K562 (cell line): ENCODE data around the gene EXOC2. TPM values are rescaled to one million over a fixed set of nuclear protein-coding genes. Genes with fewer than 3 reads are reported as not detected.
"Not testable (repeated sequence)": the region's sequence is repeated elsewhere in the genome, so short reads cannot be mapped to it uniquely, and the experiment has no call there.

Experiments used
- ATAC-seq: fragments of 200-7000 bp; cut with Tn5 transposase; 3 replicates; pipeline ENCODE4 v1.9.1; 2020; ENCODE audit warnings: moderate library complexity
- BruUV-seq: library from RNA; stranded (reverse); fragments of 400-500 nt; replicated peaks from 2 replicates; lab custom pipeline; 2021; lab: Mats Ljungman, UMichigan
- CTCF ChIA-PET: fragments of 300-600 bp; formaldehyde crosslinking; extraction: SDS; loops from one replicate; lab custom pipeline; 2021; ENCODE audit warnings: low intra/inter-chr PET ratio; lab: Yijun Ruan, JAX
- POLR2A ChIA-PET: fragments of 300-600, 350-650 bp; sonication (Branson Sonifier 250); formaldehyde crosslinking; extraction: SDS; loops from one replicate; lab custom pipeline; 2021; ENCODE audit warnings: antibody characterized with exemption, inconsistent platforms; lab: Yijun Ruan, JAX
- DNase-seq, 4 experiments: peaks; one replicate each; pipeline versions ENCODE4 v3.0.0 to v3.0.0-alpha.2; 2011 to 2018; ENCODE audit warnings: low spot score in 3 of 4, mixed read lengths in 3 of 4; ENCODE audit errors: extremely low read depth in 1 of 4
- FAIRE-seq: peaks from 2 replicates; lab custom pipeline; 2011; peaks lifted over from hg19 to GRCh38; lab: Jason Lieb, UNC
- H2AFZ ChIP-seq: 2 replicates; pipeline ENCODE4 v1.6.0; 2011; ENCODE audit warnings: low read depth, low read length, control low read depth, inconsistent platforms
- H3K27ac ChIP-seq: fragments of 200-600 bp; 3 replicates; pipeline ENCODE4 v1.8.0; 2011; ENCODE audit warnings: low read depth, mild to moderate bottlenecking, control low read depth, inconsistent platforms, low read length, moderate library complexity, mixed read lengths; ENCODE audit errors: extremely low read depth
- H3K27me3 ChIP-seq, 2 experiments: fragments of 300-600 bp in 1 of 2; 2 replicates in 1 of 2; 3 replicates in 1 of 2; pipeline versions ENCODE4 v1.6.0 to v1.8.0; 2011; ENCODE audit warnings: inconsistent platforms in 2 of 2, low read length in 2 of 2, mild to moderate bottlenecking in 1 of 2, mixed read lengths in 1 of 2, moderate library complexity in 1 of 2; ENCODE audit not compliant: control insufficient read depth in 2 of 2, insufficient read depth in 2 of 2
- H3K36me3 ChIP-seq: fragments of 300-600 bp; 3 replicates; pipeline ENCODE4 v1.8.0; 2011; ENCODE audit warnings: mild to moderate bottlenecking, low read length, inconsistent platforms; ENCODE audit not compliant: control insufficient read depth, insufficient read depth
- H3K4me1 ChIP-seq, 2 experiments: fragments of 200-600 bp in 1 of 2; replicated peaks in 1 of 2; 2 replicates in 1 of 2; 3 replicates in 1 of 2; pipeline versions ENCODE4 v1.5.1 to v1.8.0; 2011; ENCODE audit warnings: inconsistent platforms in 2 of 2, low read length in 2 of 2, mild to moderate bottlenecking in 1 of 2, mixed read lengths in 1 of 2, moderate library complexity in 1 of 2; ENCODE audit not compliant: control insufficient read depth in 2 of 2, insufficient read depth in 2 of 2
- H3K4me2 ChIP-seq: 2 replicates; pipeline ENCODE4 v1.6.1; 2011; ENCODE audit warnings: low read length, control low read depth, inconsistent platforms, mixed read lengths; ENCODE audit not compliant: insufficient read depth
- H3K4me3 ChIP-seq: fragments of 200-600 bp; sonication (generic), shearing (Covaris generic); 2 replicates; pipeline ENCODE4 v1.5.1; 2016; ENCODE audit warnings: control low read depth, inconsistent platforms
- H3K79me2 ChIP-seq: fragments of 200-600 bp; 3 replicates; pipeline ENCODE4 v1.8.0; 2011; ENCODE audit warnings: low read length, inconsistent platforms; ENCODE audit not compliant: control insufficient read depth, insufficient read depth
- H3K9ac ChIP-seq, 2 experiments: 2 replicates each; pipeline versions ENCODE4 v1.6.0 to v1.6.1; 2011; ENCODE audit warnings: low read depth in 2 of 2, low read length in 2 of 2, control low read depth in 1 of 2, inconsistent platforms in 1 of 2, mild to moderate bottlenecking in 1 of 2, mixed read lengths in 1 of 2; ENCODE audit not compliant: insufficient read depth in 1 of 2
- H3K9me1 ChIP-seq: one replicate; pipeline ENCODE4 v1.6.0; 2011; ENCODE audit warnings: inconsistent platforms, mild to moderate bottlenecking, low read length, moderate library complexity; ENCODE audit not compliant: control insufficient read depth, insufficient read depth
- H3K9me3 ChIP-seq: replicated peaks from 2 replicates; pipeline ENCODE4 v1.5.1; 2011; ENCODE audit warnings: low read depth, low read length, inconsistent platforms; ENCODE audit not compliant: control insufficient read depth, insufficient read depth
- H4K20me1 ChIP-seq: replicated peaks from 2 replicates; pipeline ENCODE4 v1.6.1; 2011; ENCODE audit warnings: low read length, inconsistent platforms, mixed read lengths; ENCODE audit not compliant: control insufficient read depth, insufficient read depth
- CREB3 ChIP-seq: fragments of 450-650 bp; conservative IDR thresholded peaks from 2 replicates; pipeline ENCODE4 v1.6.1; 2016; ENCODE audit warnings: missing genetic modification characterization, low read depth, mild to moderate bottlenecking, missing compliant biosample characterization, moderate library complexity
- EWSR1 ChIP-seq: fragments of 450-650 bp; IDR thresholded peaks from 2 replicates; pipeline ENCODE4 v1.6.1; 2018; ENCODE audit warnings: borderline replicate concordance, mild to moderate bottlenecking, low read depth, moderate library complexity; ENCODE audit not compliant: partially characterized antibody
- HSF4 ChIP-seq: fragments of 250-450 bp; sonication (Bioruptor Pico); IDR thresholded peaks from 2 replicates; pipeline ENCODE4 v2.1.2; 2022; ENCODE audit warnings: mild to moderate bottlenecking, moderate library complexity, borderline replicate concordance
- JUNB ChIP-seq: fragments of 450-650 bp; formaldehyde crosslinking; conservative IDR thresholded peaks from 2 replicates; pipeline ENCODE4 v1.4.0; 2020; ENCODE audit warnings: mild to moderate bottlenecking
- POLR3G ChIP-seq: IDR thresholded peaks from 2 replicates; pipeline ENCODE4 v1.6.1; 2011; ENCODE audit not compliant: insufficient read length, insufficient replicate concordance; ENCODE audit errors: extremely low read depth
- SMAD4 ChIP-seq: fragments of 250-450 bp; sonication (Bioruptor Pico); conservative IDR thresholded peaks from 2 replicates; pipeline ENCODE4 v1.8.0; 2021; ENCODE audit warnings: inconsistent platforms, mild to moderate bottlenecking, moderate library complexity
- TSC22D4 ChIP-seq: fragments of 450-650 bp; IDR thresholded peaks from 2 replicates; pipeline ENCODE4 v1.6.1; 2016; ENCODE audit warnings: missing genetic modification characterization, missing biosample characterization, control low read depth
- ZBTB33 ChIP-seq: sonication (generic); formaldehyde crosslinking; IDR thresholded peaks from 2 replicates; pipeline ENCODE4 v1.8.1; 2023; ENCODE audit warnings: mild to moderate bottlenecking, missing genetic modification reagents
- ZNF24 ChIP-seq: fragments of 450-650 bp; IDR thresholded peaks from 2 replicates; pipeline ENCODE4 v1.6.1; 2016
- ZNF507 ChIP-seq: conservative IDR thresholded peaks from 2 replicates; pipeline ENCODE4 v1.6.1; 2017; ENCODE audit warnings: missing genetic modification characterization, missing compliant biosample characterization
- WGBS: fragments of 100-300 bp; shearing (Covaris generic); methylation state at CpG from one replicate; pipeline ENCODE4 v1.1.6; 2016; ENCODE audit warnings: low coverage, mixed read lengths; ENCODE audit not compliant: insufficient coverage; ENCODE audit errors: missing lambda C conversion rate; 5-methylcytosine and 5-hydroxymethylcytosine counted together
- in situ Hi-C: fragments of 300-500 bp; cut with MboI; formaldehyde crosslinking; loops from 4 replicates; pipeline ENCODE4 v1.15.0; 2018; ENCODE audit warnings: inconsistent platforms, mixed read lengths
- intact Hi-C: fragments of 100-400 bp; cut with micrococcal nuclease; formaldehyde crosslinking; loops from 2 replicates; pipeline ENCODE4 v1.14.2; 2022
- polyA plus RNA-seq, 8 experiments: library from polyadenylated mRNA; depleted of rRNA in 4 of 8; stranded (reverse) in 5 of 8; unstranded in 3 of 8; fragments of >200 nt; fragmentation: Nextera tagmentation in 2 of 8; fragmentation: Illumina TruSeq in 1 of 8; extraction: Ambion mirVana in 2 of 8; extraction: Trizol in 1 of 8; gene quantifications; 2 replicates each; pipeline versions ENCODE4 v1.2.1 to v1.2.3, GENCODE V29; 2011 to 2014; ENCODE audit warnings: inconsistent platforms in 1 of 8, missing spikeins in 1 of 8
- total RNA-seq, 7 experiments: library from RNA; depleted of rRNA in 6 of 7; stranded (reverse); fragments of >200 nt in 6 of 7; fragmentation: Illumina TruSeq in 2 of 7; extraction: Trizol in 2 of 7; gene quantifications; 2 replicates each; pipeline versions ENCODE4 v1.2.1 to v1.2.3, GENCODE V29; 2011 to 2021; ENCODE audit warnings: low replicate concordance in 1 of 7

The EXOC2 gene
- total and polyA plus RNA-seq, 9 of the 15 experiments (the other 6 are each of a cell fraction or from before 2014, with no cell fraction given) = 12.2 to 30.2 (median 24.2) TPM

GRCh38 chr6:562052-562676, 130.8 kb downstream of the EXOC2 start (continued):
- TF ChIP-seq SMAD4 (CRISPR knock-in tag) = no peak
- no peak for TF ChIP-seq EWSR1
- TF ChIP-seq TSC22D4 (tag) = no peak

- H3K27me3 ChIP-seq, H3K79me2 ChIP-seq, DNase-seq, H2AFZ ChIP-seq, POLR2A ChIA-PET, BruUV-seq, H3K9ac ChIP-seq, H3K9me1 ChIP-seq, FAIRE-seq, H3K9me3 ChIP-seq, H3K4me2 ChIP-seq, H3K4me1 ChIP-seq, in situ Hi-C loops, H3K4me3 ChIP-seq, intact Hi-C loops, H3K27ac ChIP-seq, CTCF ChIA-PET, ATAC-seq, H4K20me1 ChIP-seq: not testable (repeated sequence)
- H3K36me3 ChIP-seq = peaks cover 34% of the 10 kb centered on the region; the same call in 2 of the 3 replicates
- WGBS = 95% methylated on average over 7 of the region's 7 CpGs
Observed at GRCh38 chr6:561335-561734, 131.6 kb downstream of the EXOC2 start.

- 69% methylated on average over 3 of the region's 3 CpGs for WGBS
- Histone ChIP-seq H3K27ac (no peak overlapping the region), H3K4me1 (no peaks in the 10 kb centered on the region), H2AFZ (no peak overlapping the region), H3K4me3 (no peak overlapping the region), H3K36me3 (peaks cover 31% of the 10 kb centered on the region; the same call in 2 of the 3 replicates), H3K79me2 (no peaks in the 10 kb centered on the region), H3K27me3 (no peaks in the 10 kb centered on the region), H3K9ac (no peak overlapping the region), H3K9me3 (no peaks in the 10 kb centered on the region), H4K20me1 (no peaks in the 10 kb centered on the region), H3K4me2 (no peak overlapping the region), H3K9me1 (no peaks in the 10 kb centered on the region)
- intact Hi-C loops = no loop called here
- no peak for ATAC-seq
- ChIA-PET POLR2A (no interaction called here), CTCF (no interaction called here)
- in situ Hi-C loops = no loop called here
- no peak for FAIRE-seq
- no TSS peak for BruUV-seq
- DNase-seq = no peak
- TF ChIP-seq ZNF507 (no peak), ZBTB33 (CRISPR knock-in tag) (no peak), POLR3G (no peak), HSF4 (CRISPR knock-in tag) (no peak), JUNB (CRISPR knock-in tag) (no peak), ZNF24 (no peak), CREB3 (tag) (no peak)
Observed at GRCh38 chr6:558959-559358, 134.0 kb downstream of the EXOC2 start.
